Measurements from ENCODE around the gene DDTL.
"Not testable (repeated sequence)": the region's sequence is repeated elsewhere in the genome, so short reads cannot be mapped to it uniquely, and the experiment has no call there.

The DDTL gene

GRCh38 chr22:23970816-23971486 is 4.3 kb downstream of the DDTL start:
- no peak for DNase-seq

- DNase-seq, result not testable (repeated sequence)
These were observed 5.2 kb downstream of the DDTL start for GRCh38 chr22:23971927-23972326.

- not testable (repeated sequence) for DNase-seq
These were observed 7.7 kb downstream of the DDTL start, which contains the start of gene DDT for GRCh38 chr22:23974345-23974744. Gene DDT (minus strand): TSS chr22:23974441. CDS start chr22:23974414, 27 bp downstream.

GRCh38 chr22:23974836-23975352 is 8.2 kb downstream of the DDTL start:
- not testable (repeated sequence) for DNase-seq

- not testable (repeated sequence) for DNase-seq
These were observed 10.6 kb downstream of the DDTL start for GRCh38 chr22:23977304-23977703.

GRCh38 chr22:23979557-23980240 is 13.0 kb downstream of the DDTL start, which contains the start of gene GSTT2:
Gene GSTT2 (plus strand): TSS chr22:23980134.
- not testable (repeated sequence) for DNase-seq

GRCh38 chr22:23980567-23980966 is 13.9 kb downstream of the DDTL start:
- DNase-seq, result not testable (repeated sequence)

GRCh38 chr22:23984430-23984829 is 17.7 kb downstream of the DDTL start:
- DNase-seq, result no peak

GRCh38 chr22:23986089-23986488 is 19.4 kb downstream of the DDTL start:
- DNase-seq, result not testable (repeated sequence)

GRCh38 chr22:23986538-23987178 is 20.0 kb downstream of the DDTL start:
- not testable (repeated sequence) for DNase-seq

GRCh38 chr22:23989583-23990244 is 23.0 kb downstream of the DDTL start:
- not testable (repeated sequence) for DNase-seq

GRCh38 chr22:23993080-23993479 is 26.4 kb downstream of the DDTL start:
- DNase-seq, result not testable (repeated sequence)

GRCh38 chr22:23993581-23994177 is 27.0 kb downstream of the DDTL start:
- not testable (repeated sequence) for DNase-seq

GRCh38 chr22:23997092-23997491 is 30.4 kb downstream of the DDTL start:
- DNase-seq, result no peak

GRCh38 chr22:23999779-24000178 is 33.1 kb downstream of the DDTL start:
- not testable (repeated sequence) for DNase-seq

- DNase-seq, result no peak
These were observed 34.6 kb downstream of the DDTL start for GRCh38 chr22:24001314-24001713.

GRCh38 chr22:24002272-24002671 is 35.6 kb downstream of the DDTL start:
- DNase-seq, result no peak

- DNase-seq, result no peak
These were observed 36.2 kb downstream of the DDTL start for GRCh38 chr22:24002851-24003250.

GRCh38 chr22:24003887-24004286 is 37.2 kb downstream of the DDTL start:
- no peak for DNase-seq

GRCh38 chr22:24005201-24005600 is 38.5 kb downstream of the DDTL start, which contains the start of gene GSTT4:
Gene GSTT4 (minus strand): TSS chr22:24005453. CDS start chr22:24005356, 97 bp downstream.
- no peak for DNase-seq

- DNase-seq, result no peak
These were observed 39.7 kb downstream of the DDTL start for GRCh38 chr22:24006207-24006913.

- no peak for DNase-seq
These were observed 40.2 kb downstream of the DDTL start for GRCh38 chr22:24006914-24007214.
